Breast epithelium (tissue), 3 donors: Measurements from ENCODE around the gene TMPRSS13.

Experiments
- CTCF ChIP-seq, 3 donors: fragments of 450-650 bp; IDR thresholded peaks; one replicate each; pipeline ENCODE4 v1.5.1; 2016 to 2017; ENCODE audit warnings: antibody characterized with exemption in 3 of 3, mild to moderate bottlenecking in 3 of 3, moderate library complexity in 3 of 3
- POLR2A ChIP-seq: fragments of 450-650 bp; IDR thresholded peaks from one replicate; pipeline ENCODE4 v1.6.1; 2016; ENCODE audit warnings: antibody characterized with exemption, mild to moderate bottlenecking, moderate library complexity

DNA sequence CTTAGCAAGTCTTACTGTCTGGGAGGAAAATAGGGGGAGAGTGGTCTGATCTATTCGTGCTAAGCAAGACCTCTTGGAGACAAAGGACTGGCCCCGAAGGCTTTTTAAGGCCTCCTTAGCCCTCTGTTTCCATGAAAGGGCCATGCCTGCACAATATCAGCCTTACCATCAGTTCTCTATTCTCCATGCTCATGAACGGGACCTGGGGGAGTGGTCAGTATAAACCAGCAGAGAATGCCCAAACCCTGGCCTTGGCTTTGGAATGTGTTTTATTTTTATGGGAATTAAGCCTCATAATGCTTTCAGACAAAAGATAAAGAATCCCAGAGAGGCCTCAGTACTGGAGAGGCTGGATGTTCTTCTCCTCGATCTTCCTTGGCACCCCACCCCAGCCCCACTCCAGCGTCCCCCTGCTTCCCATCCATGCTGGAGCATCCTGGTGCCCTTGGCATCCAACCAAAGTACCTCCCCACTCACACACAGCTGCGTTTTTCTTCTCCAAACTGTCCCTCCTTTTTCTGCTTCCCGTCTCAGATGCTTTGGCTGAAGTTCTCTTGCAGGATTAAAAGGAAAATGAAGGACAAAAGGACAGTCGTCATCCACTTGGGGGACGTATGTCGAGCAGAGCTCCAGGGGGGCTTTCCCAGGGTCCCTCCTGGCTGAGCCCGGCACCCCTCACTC lies 71.3 kb downstream of the TMPRSS13 start:
- TF ChIP-seq CTCF (IDR thresholded peaks at IDR 0.05) = no peak
- TF ChIP-seq POLR2A = no peak
